GM21381 (cell line): ENCODE data around the gene DEFB110.

Experiments used
- ATAC-seq: cut with Tn5 transposase; IDR thresholded peaks from one replicate; pipeline ENCODE4 v1.9.1; 2021; ENCODE audit warnings: mild to moderate bottlenecking, moderate library complexity; ENCODE audit not compliant: unreplicated experiment

DEFB110 gene

DNA sequence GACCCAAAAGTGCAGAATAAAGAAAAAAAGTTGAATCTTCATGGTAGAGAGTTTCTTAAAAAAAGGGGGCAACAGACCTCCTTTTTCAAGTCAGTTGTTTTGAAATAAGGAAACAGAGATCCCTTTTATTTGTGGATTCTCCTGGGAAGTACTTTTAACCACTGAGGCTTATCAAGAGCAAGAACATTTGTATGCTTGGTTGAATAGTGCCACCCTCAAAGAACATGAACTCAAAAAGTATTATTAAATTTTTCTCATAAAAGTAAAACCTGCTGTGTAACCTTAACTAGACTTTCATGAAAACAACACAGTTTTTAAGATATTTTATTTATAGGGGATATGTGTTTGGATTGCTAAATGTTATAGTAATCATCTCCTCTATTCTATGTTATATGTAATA is at the start of gene DEFB110:
Gene DEFB110 (minus strand): TSS at position 101 of the 400 bp plus-strand sequence. CDS start 59 bp downstream, at position 42.
- no peak for ATAC-seq

DNA sequence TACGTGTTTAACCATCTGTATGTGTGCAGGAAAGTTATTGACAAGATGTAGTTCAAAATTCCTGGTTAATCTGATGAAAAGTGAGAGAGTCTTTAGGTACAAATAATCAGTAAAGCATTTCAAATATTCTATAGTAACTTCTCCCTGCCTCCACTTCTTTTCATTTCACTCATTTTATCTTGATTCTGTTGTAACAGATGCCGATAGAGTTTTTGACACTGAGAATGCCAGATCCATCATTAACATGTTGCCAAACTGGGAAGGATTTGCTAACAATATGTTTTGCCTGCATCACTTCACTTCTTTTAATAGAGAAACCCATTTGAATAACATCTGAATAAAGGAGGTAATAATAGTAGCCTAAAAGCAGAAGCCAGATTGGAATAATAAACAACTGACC is 48.3 kb upstream of the DEFB110 start:
- ATAC-seq = no peak

DNA sequence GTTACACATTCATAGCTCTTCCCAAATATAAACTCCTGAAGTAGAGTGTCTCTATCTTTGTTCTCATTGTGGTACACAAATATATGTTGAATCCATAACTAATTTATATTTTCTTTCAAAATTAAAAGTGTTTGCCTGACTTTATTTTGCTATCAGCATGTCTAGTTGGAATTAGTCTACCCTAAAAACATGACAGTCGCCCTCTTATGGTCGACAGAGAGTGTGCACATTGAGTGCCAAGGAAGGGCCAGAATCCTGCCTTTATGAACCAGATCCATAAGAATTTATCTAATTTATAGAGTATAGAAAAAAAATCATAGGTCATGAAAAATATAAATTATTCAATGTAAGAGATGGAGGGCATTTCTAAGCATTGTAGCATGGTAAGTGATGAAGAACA is 40.3 kb upstream of the DEFB110 start:
- no peak for ATAC-seq

DNA sequence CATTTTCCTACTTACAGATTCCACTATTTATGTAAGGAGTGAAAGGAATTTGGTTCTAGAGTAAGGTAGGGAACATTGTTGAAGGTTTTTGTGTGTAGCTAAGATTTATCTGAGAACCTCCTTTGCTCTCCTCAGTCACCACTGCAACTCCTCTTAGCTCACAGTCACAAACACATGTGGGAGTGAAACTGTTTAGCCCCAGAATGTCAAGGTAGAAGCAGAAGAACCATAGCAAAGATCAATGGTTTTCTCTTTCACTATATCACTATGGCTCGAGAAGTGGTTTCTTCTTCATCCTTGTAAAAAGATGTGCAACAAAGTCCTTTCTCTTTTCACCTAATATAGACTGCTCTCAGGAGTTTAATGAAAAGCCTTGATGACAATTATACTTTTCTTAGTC is 34.4 kb upstream of the DEFB110 start:
- ATAC-seq = no peak

DNA sequence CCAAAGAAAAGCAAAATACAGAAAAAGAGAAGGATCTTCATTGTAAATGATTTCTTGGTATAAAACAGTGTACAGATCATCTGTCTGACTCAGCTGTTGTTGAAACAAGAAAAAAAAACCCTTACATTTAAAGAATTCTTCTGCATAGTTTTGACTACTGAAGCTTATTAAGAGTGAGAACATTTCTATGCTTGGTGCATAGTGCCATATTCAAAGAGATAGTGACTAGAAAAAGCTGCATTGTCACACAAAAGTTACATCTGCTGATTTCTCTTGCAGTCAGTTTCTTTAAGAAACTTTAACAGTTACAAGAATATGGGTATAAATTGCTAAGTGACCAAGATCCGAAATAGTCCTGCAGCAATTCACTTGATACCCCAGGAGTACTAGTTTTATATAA is 28.0 kb upstream of the DEFB110 start, which contains the start of gene DEFB112:
Gene DEFB112 (minus strand): TSS at position 101 of the 400 bp plus-strand sequence. CDS start 60 bp downstream, at position 41.
- ATAC-seq = no peak

DNA sequence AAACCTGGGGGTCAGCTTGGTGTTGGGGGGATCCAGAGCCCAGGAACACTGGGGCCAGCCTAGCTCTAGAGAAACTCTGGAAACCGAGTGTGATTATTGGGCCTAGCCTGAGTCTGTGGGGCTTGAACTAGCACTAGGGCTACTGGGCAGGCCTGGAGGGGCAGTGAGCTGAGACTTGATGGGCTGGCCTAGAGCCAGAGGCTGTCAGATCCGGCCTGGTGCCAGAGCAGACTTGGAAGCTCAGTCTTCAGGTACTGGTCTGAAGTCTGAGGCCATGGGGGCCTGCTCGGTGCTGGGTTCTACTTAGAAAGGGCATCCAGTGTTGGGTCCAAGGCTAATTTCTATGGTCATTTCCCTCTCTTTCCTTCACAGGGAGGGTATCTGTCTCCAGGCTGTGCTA is 25.2 kb upstream of the DEFB110 start:
- ATAC-seq = no peak

DNA sequence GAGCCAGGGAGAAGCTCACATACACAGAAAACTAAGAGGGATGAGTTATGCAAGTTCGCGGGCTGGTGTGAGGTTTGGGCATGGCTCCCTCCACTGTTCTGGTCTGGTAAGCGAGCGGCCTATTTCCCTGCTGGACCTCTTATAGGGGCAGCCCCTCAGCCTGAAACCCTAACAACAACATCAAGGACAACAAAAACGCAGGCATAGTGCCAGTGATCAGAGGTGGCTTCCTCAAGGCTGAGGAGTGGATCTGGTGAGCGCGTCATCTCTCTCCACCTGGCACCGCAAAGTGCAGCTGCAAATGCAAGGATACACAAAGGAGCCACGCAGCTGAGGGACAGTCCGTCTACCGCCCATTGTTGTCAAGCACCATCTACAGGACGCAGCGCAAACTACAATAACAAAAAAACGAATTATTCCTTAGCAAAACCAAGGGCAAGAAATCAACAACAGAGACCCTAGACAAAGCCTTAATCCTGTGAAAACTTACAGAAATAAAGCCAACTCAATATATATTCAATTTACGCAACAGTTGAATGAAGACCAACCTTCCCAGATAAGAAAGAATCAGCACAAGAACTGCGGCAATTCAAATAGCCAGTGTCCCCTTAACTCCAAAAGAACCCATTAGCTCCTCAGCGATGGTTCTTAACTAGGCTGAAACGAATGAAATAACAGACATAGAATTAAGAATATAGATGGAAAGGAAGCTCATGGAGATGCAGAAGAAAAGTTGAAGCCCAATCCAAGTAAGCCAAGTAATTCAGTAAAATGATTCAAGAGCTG is 9.2 kb upstream of the DEFB110 start:
- no peak for ATAC-seq

DNA sequence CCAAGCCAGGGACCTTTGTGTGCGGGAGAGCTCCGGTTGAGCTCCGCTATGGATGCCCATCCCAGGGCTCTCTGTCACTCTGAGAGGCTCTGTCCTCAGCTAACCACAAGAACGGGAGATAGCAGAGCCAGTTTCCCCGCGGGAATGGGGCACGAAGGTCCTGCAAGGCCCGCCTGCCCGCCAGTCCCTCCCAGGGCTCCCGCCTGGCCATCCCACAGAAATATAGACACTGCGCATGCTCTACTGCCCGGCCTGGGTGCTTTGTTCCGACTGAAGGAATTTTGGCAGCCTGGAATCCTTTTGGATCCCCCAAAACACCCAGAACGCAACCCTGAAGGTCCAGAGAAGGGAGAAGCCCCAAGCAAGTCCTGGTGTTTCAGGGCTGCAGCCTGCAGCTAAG is 8.6 kb upstream of the DEFB110 start:
- ATAC-seq = no peak

DNA sequence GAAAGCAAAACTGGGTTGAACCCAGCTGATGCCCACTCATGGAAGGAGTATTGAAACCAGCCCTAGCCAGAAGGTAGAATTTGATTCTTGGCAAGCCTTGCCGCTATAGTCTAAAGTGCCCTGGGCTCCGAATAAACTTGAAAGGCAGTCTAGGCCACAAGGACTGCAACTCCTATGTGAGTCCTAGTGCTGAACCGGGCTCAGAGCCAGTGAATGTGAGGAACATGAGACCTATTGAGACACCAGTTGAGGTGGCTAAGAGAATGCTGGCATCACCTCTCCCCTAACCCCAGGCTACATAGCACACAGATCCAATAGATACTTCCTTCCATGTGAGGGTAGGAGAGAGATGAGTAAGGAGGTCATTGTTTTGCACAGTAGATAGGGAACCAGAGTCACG is 3.5 kb upstream of the DEFB110 start:
- ATAC-seq = no peak

DNA sequence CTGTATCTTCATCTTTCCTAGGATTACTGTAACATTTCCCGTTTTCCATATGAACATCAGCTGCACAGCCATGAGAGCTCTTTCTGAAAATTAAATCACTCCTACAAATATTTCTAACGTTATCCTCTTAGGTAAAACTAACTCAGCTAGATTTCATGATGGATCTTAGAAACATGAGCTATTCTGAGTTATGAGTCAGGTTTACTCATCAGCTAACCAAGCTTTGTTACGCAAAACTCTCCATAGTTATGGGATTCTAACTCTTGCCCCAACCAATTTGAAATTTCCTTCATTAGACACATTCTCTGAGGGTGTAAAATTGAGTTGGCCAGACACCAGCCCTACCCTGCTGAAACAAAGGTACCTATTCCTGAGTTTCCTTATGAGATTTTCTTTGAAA is 14.0 kb downstream of the DEFB110 start:
- ATAC-seq = no peak

DNA sequence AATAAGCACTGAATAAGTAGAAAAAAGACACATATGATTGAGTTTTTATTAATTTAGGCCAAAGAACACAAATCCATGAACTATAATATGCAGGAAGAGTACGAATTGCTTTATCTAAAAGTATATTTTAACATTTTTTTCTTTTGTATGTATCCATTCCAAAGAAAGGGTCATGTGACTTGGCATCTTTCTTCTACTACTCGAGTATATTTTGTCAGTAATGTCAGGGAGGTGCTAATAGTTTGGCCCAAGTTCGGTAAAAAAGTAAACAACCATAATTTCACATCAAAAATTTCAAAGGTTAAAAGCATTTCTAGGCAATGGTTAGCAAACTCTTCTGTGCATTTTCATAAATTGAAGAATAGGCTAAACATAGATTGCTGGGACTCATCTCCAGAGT is 18.7 kb downstream of the DEFB110 start:
- ATAC-seq = no peak

DNA sequence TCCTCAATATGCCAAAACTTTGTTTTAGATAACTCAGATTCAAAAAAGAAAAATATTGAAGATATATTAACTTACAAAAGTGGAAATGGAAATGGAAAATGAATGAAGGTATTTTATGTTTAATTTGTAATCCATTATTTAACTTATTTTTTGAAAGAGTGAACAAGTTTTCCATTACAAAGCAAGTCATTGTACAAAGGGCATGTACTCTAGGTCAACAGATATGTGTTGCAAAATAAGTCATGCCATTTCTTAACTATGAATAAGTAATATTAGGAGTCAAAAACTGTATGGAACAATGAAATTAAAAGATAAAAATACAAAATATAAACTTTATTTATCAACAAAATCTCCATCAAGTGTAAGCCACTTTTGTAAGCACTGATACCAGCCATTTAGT is 26.5 kb downstream of the DEFB110 start:
- ATAC-seq = no peak

DNA sequence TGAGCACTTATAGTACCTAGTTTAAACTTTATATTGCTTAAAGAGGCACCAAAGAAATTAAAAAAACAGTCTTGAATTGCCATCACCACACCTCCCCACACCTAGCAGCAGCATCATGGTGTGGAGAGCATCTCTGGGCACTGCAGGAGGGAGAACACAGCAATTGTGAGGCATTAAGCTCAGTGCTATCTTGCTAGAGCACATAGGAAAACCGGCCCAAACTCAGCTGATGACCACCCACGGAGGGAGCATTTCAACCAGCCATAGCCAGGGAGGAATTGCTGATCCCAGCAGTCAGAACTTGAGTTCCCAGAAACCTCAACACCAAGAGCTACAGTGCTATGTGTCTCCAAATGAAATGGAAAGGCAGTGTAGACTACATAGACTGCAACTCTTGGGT is 32.9 kb downstream of the DEFB110 start:
- ATAC-seq = no peak

DNA sequence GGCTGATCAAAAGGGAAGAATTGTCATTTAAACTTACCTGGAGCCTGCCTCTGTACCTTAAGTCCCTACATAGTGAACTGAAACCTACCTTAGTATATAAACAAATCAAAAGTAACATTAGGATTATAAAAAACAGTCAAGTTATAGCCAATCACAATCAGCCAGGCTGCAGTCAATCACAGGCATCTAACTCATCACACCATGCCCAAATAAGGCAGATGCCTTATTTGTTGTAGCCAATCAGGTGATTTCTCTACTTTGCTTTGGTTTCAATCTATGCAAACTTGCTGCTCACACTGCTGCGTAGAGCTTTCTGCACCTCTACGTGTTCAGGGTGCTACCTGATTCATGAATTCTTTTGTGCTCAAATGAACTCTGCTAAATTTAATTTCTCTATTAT is 34.0 kb downstream of the DEFB110 start:
- no peak for ATAC-seq

DNA sequence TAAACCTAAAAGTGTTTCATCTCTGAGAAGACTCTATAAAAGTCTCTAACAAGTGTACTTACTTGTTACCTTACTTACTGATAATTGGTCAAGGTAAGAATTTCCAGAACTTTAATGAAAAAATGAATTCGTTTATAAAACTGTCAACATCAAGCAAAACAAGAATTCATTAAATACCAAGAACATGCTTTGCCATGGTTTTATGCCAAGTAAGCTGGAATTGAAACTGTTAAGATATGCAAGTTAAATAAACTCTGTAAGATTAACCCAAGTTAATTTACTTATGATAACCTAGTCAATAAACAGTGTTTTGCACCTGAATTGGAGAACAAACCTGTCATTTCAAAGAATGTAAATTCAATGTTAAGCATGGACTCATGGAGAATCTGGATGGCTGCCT is 35.2 kb downstream of the DEFB110 start:
- ATAC-seq = no peak

DNA sequence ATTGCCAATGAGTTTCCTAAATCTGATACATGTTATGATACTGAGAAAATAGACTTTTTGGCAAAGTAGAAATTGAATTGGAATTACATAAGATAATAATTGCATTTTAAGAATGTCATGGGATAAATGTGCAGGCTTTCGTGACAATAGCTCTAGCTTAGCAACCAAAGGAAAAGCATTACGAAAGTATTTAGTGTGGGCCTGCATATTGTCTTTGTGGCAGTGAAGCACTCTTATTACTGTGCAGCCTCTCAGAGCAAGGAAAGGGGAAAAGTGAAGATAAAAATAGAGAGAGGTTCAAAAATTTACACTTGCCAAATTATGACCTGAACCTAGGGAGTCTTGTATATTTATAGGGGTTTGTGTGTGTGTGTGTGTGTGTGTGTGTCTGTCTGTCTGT is 39.7 kb downstream of the DEFB110 start:
- ATAC-seq = no peak

DNA sequence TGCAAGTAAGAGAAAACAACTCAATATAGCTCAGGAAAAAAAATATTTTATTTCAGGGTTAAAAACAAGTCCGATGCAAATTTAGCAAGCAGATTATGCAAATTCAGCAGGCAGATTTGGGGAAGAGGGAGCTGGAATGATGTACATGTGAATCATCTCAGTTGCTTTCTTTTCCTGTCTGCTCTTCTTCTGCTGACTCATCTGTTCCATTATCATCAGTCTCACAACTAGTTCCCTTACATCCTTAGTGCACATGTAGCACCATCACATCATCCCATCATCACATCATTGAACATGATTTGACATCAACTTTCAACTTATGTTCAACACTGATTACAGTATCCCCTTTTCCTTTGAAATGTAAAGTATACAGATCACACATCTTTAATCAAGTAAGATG is 40.9 kb downstream of the DEFB110 start:
- no peak for ATAC-seq

DNA sequence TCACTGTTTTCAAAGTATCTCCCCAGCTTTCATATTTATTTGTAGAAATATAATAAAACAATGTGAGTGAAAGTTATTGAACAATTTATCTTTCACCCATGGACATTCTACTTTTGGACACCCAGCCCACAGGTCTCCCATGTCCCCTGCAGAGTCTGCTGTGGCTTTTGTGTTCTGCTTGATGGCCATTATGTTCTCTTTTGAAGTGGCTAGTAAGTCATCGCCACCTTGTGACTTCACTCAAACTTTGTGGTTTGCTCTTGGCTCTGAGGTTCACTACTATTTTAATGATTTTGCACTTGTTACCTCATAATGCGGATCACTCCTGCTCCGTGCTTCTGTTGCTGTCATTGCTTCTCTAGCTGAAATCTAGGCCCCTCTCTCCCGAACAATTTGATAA is 42.2 kb downstream of the DEFB110 start:
- no peak for ATAC-seq

DNA sequence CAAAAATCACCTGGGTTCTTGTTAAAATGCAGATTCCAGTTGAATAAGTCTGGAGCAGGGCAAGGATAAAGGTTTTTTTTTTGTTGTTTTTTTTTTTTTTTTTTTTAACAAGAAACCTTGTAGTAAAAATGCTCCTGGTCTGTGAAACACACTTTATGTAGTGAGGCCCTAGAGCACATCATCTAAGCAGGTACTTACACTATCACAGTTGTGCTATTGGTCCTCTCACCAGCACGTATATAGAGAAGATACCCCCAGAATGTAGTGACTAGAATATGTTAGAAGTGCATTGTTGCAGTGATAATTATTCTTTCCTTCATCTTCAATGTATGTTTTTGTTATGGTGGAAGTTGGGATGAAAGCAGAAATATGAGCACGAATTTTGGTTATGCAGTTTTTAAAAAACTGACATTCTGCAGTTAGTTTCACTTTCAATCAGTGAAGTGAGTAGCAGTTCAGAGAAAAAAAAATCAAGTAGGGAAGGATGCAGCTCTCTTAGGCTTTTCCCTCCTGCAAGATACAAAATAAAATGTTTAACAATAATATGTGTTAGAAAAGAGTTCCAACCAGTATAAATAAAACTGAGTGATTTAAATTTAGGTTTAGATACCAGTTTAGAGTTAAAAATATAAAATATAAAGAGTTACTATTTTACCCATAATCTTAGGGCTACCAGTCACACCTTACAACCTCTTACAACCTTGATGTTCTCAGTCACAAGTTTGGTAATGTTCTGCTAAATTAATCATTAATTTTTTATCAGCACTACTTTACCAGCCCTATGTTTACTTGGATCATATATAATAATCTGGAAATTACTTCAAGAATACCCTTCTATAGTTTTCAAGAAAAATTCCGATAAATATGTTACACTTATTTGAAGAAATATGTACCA is 43.2 kb downstream of the DEFB110 start:
- peak; percentile 55 for ATAC-seq

DNA sequence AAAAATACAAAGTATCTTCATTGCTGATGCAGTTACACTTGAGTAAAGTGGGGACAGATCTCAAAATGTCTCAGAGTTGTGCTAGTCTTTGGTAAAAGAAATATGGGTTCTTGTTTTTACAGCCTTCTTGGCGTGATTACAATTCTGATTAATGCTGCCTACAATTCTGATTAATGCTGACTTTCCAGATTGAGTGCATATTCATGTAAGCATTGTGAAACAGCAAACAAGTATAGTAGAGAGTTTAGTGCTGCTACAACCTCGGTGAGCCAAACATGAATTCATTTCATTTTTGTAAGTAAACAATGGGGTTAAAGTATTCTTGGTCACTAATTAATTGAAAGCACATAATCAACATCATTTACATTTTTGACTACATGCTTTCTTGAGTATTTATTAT is 52.2 kb downstream of the DEFB110 start, which contains the start of gene DEFB113:
Gene DEFB113 (minus strand): TSS at position 21 of the 400 bp plus-strand sequence. CDS start 0 bp downstream, at position 21.
- no peak for ATAC-seq
